Endothelial cell of umbilical vein (primary cell): Measurements from ENCODE around the gene TBC1D19. TPM values are rescaled to one million over a fixed set of nuclear protein-coding genes. Genes with fewer than 3 reads are reported as not detected.

Source experiments
- BruUV-seq: library from RNA; stranded (reverse); fragments of 400-500 nt; replicated peaks from 2 replicates; lab custom pipeline; 2021; lab: Mats Ljungman, UMichigan
- CTCF ChIA-PET: fragments of 300-600, 350-600 bp; sonication (Branson Sonifier 250); formaldehyde crosslinking; loops from one replicate; lab custom pipeline; 2021; ENCODE audit warnings: antibody characterized with exemption, inconsistent platforms; lab: Charles Lee
- POLR2A ChIA-PET: fragments of 300-600, 350-600 bp; sonication (Branson Sonifier 250); formaldehyde crosslinking; loops from one replicate; lab custom pipeline; 2021; ENCODE audit warnings: antibody characterized with exemption, inconsistent platforms; lab: Charles Lee
- DNase-seq: peaks from one replicate; pipeline ENCODE4 v3.0.0-alpha.2; 2011; ENCODE audit warnings: low read depth, low spot score
- FAIRE-seq: peaks from 2 replicates; lab custom pipeline; 2011; peaks lifted over from hg19 to GRCh38; lab: Jason Lieb, UNC
- H2AFZ ChIP-seq: 2 replicates; pipeline ENCODE4 v1.6.0; 2012; ENCODE audit warnings: low read depth, low read length, control low read depth, inconsistent platforms
- H3K27ac ChIP-seq: 2 replicates; pipeline ENCODE4 v1.5.1; 2011; ENCODE audit warnings: low read depth, mild to moderate bottlenecking, control low read depth, low read length, moderate library complexity; ENCODE audit not compliant: insufficient read depth
- H3K27me3 ChIP-seq, 2 experiments: 2 replicates each; pipeline versions ENCODE4 v1.6.0 to v1.6.1; 2011; ENCODE audit warnings: low read length in 2 of 2, mixed read lengths in 1 of 2; ENCODE audit not compliant: control insufficient read depth in 2 of 2, insufficient read depth in 2 of 2
- H3K36me3 ChIP-seq, 2 experiments: 2 replicates in 1 of 2; 3 replicates in 1 of 2; pipeline ENCODE4 v1.5.1; 2011; ENCODE audit warnings: low read length in 2 of 2, mild to moderate bottlenecking in 1 of 2, moderate library complexity in 1 of 2; ENCODE audit not compliant: control insufficient read depth in 2 of 2, insufficient read depth in 2 of 2; ENCODE audit errors: extremely low read depth in 1 of 2
- H3K4me1 ChIP-seq: 3 replicates; pipeline ENCODE4 v1.5.1; 2011; ENCODE audit warnings: mild to moderate bottlenecking, low read length; ENCODE audit not compliant: control insufficient read depth, insufficient read depth; ENCODE audit errors: extremely low read depth
- H3K4me2 ChIP-seq: 2 replicates; pipeline ENCODE4 v1.6.1; 2011; ENCODE audit warnings: low read length, control low read depth, mixed read lengths; ENCODE audit not compliant: insufficient read depth
- H3K4me3 ChIP-seq, 3 experiments: fragments of 200-600 bp in 1 of 3; sonication (generic), shearing (Covaris generic) in 1 of 3; replicated peaks in 1 of 3; 2 replicates each; pipeline ENCODE4 v1.5.1; 2011 to 2016; ENCODE audit warnings: control low read depth in 3 of 3, low read length in 3 of 3, mild to moderate bottlenecking in 2 of 3, inconsistent platforms in 1 of 3, low read depth in 1 of 3, moderate library complexity in 1 of 3; ENCODE audit not compliant: insufficient read depth in 1 of 3
- H3K79me2 ChIP-seq: 2 replicates; pipeline ENCODE4 v1.6.0; 2012; ENCODE audit warnings: low read length, inconsistent platforms; ENCODE audit not compliant: control insufficient read depth, insufficient read depth
- H3K9ac ChIP-seq: replicated peaks from 2 replicates; pipeline ENCODE3; 2011; ENCODE audit warnings: low read length, control low read depth; ENCODE audit not compliant: insufficient read depth; ENCODE audit errors: extremely low read depth
- H3K9me1 ChIP-seq: replicated peaks from 3 replicates; pipeline ENCODE4 v1.6.0; 2011; ENCODE audit warnings: mild to moderate bottlenecking, low read length; ENCODE audit not compliant: control insufficient read depth, insufficient read depth; ENCODE audit errors: extremely low read depth
- H3K9me3 ChIP-seq: replicated peaks from 2 replicates; pipeline ENCODE4 v1.5.1; 2012; ENCODE audit warnings: low read length, inconsistent platforms; ENCODE audit not compliant: control insufficient read depth, insufficient read depth
- H4K20me1 ChIP-seq: replicated peaks from 2 replicates; pipeline ENCODE3; 2011; ENCODE audit warnings: mild to moderate bottlenecking, low read length; ENCODE audit not compliant: control insufficient read depth, insufficient read depth; ENCODE audit errors: extremely low read depth
- CTCF ChIP-seq, 2 donors: IDR thresholded peaks; 1 replicate in 1 of 2; 2 replicates in 1 of 2; pipeline ENCODE4 v1.5.1; 2011; ENCODE audit warnings: low read length in 2 of 2, mild to moderate bottlenecking in 2 of 2, moderate library complexity in 2 of 2, control low read depth in 1 of 2, inconsistent platforms in 1 of 2, low read depth in 1 of 2; ENCODE audit not compliant: insufficient read depth in 1 of 2; ENCODE audit errors: extremely low read depth in 1 of 2
- EZH2 ChIP-seq: IDR thresholded peaks from 2 replicates; pipeline ENCODE4 v1.6.1; 2012; ENCODE audit warnings: borderline replicate concordance, low read depth, mild to moderate bottlenecking, moderate library complexity, low read length, inconsistent platforms; ENCODE audit not compliant: severe bottlenecking
- FOS ChIP-seq: IDR thresholded peaks from 2 replicates; pipeline ENCODE4 v1.6.1; 2011; ENCODE audit warnings: mild to moderate bottlenecking, low read length, moderate library complexity, borderline replicate concordance; ENCODE audit not compliant: insufficient read depth
- GATA2 ChIP-seq: IDR thresholded peaks from 2 replicates; pipeline ENCODE4 v1.7.0; 2011; ENCODE audit warnings: low read depth, mild to moderate bottlenecking, moderate library complexity, mixed read lengths, low read length; ENCODE audit not compliant: insufficient read length, insufficient read depth
- JUN ChIP-seq: IDR thresholded peaks from 2 replicates; pipeline ENCODE4 v1.6.1; 2011; ENCODE audit warnings: borderline replicate concordance, low read depth; ENCODE audit not compliant: insufficient read length, insufficient read depth
- MYC ChIP-seq: IDR thresholded peaks from one replicate; pipeline ENCODE4 v1.6.1; 2011; ENCODE audit warnings: mild to moderate bottlenecking, low read depth, low read length
- POLR2A ChIP-seq: IDR thresholded peaks from 2 replicates; pipeline ENCODE4 v1.6.1; 2012; ENCODE audit warnings: low read depth, mild to moderate bottlenecking, control low read depth, low read length
- POLR2AphosphoS5 ChIP-seq: IDR thresholded peaks from 2 replicates; pipeline ENCODE4 v1.6.1; 2012; ENCODE audit warnings: low read depth, mild to moderate bottlenecking, control low read depth, low read length, moderate library complexity; ENCODE audit not compliant: insufficient read depth
- dilution Hi-C: fragments of 300-500 bp; cut with MboI; formaldehyde crosslinking; loops from one replicate; pipeline ENCODE4 v1.15.0; 2019; ENCODE audit warnings: low sequenced_read_pairs; ENCODE audit not compliant: extremely low pct_ligation_motif_present
- intact Hi-C: fragments of 100-400 bp; cut with micrococcal nuclease; formaldehyde crosslinking; loops from one replicate; pipeline ENCODE4 v1.10.0; 2022
- polyA plus RNA-seq, 4 experiments: library from polyadenylated mRNA; depleted of rRNA in 3 of 4; stranded (reverse) in 3 of 4; unstranded in 1 of 4; fragments of >200 nt; gene quantifications; 2 replicates each; pipeline versions ENCODE4 v1.2.1 to v1.2.3, GENCODE V29; 2011 to 2012; ENCODE audit warnings: missing spikeins in 1 of 4
- total RNA-seq: library from RNA; stranded (reverse); gene quantifications from 2 replicates; pipeline ENCODE4 v1.2.3, GENCODE V29; 2021
- TF ChIP-seq, protein P1 (sequence below): IDR thresholded peaks from 2 replicates; pipeline ENCODE4 v1.6.1; 2011; ENCODE audit not compliant: insufficient read depth, insufficient read length

Gene TBC1D19
- total and polyA plus RNA-seq, 2 donors (not counting 3 experiments of a cell fraction or from before 2014, with no cell fraction given) = 4.4 to 5.9 TPM

DNA sequence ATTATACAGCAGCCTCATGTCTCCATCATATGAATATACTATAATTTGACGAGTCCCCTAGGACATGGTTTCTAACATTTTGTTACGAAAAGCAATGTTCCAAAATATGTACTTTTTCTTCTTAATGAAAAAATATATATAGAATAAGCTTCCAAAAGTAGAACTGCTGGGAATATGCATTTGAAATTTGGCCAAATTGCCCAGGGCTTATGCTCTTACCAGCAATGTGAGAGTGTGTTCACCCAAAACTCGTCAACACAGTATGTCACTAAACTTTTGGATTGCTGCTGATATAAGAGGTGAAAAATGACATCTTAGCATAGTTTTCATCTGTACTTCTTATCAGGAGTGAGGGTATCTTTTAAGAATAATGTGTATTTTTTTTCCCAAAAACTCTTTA lies 212.2 kb downstream of the TBC1D19 start:
- DNase-seq (no peak), FAIRE-seq (no peak)
- H3K27me3 ChIP-seq = no peaks in the 10 kb centered on the region
- H3K9me3 ChIP-seq = no peaks in the 10 kb centered on the region
- dilution Hi-C loops (no loop called here), intact Hi-C loops (no loop called here)
- H3K4me3 ChIP-seq = no peak overlapping the region
- no peak overlapping the region for H3K27ac ChIP-seq
- H3K36me3 ChIP-seq = no peaks in the 10 kb centered on the region
- no peaks in the 10 kb centered on the region for H3K4me1 ChIP-seq
- H3K9ac ChIP-seq = no peak overlapping the region
- no peak for TF ChIP-seq POLR2AphosphoS5
- no peak for TF ChIP-seq EZH2
- no peak for TF ChIP-seq MYC
- TF ChIP-seq, protein P1, sequence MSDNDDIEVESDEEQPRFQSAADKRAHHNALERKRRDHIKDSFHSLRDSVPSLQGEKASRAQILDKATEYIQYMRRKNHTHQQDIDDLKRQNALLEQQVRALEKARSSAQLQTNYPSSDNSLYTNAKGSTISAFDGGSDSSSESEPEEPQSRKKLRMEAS = no peak
- no peak for TF ChIP-seq GATA2
- no peak for TF ChIP-seq CTCF (IDR thresholded peaks at IDR 0.05; ENCODE audit: extremely low read depth in 1 of 2, insufficient read depth in 1 of 2, low read depth in 1 of 2, low read length in 2 of 2)
- no peak for TF ChIP-seq FOS
- no peak for TF ChIP-seq JUN
- no peak for TF ChIP-seq POLR2A
- H3K4me2 ChIP-seq = no peak overlapping the region
- H3K79me2 ChIP-seq = no peaks in the 10 kb centered on the region
- no peak overlapping the region for H2AFZ ChIP-seq
- no peaks in the 10 kb centered on the region for H4K20me1 ChIP-seq
- H3K9me1 ChIP-seq = no peaks in the 10 kb centered on the region
- CTCF ChIA-PET = interaction anchor here (1.4 kb wide), 1 partner anchor 23 kb away, joined by 4 read pairs; no protein-coding TSS in a partner anchor
- no TSS peak for BruUV-seq
- POLR2A ChIA-PET = no interaction called here
